ENCODE results near the gene PSMB8. TPM values are rescaled to one million over a fixed set of nuclear protein-coding genes. Genes with fewer than 3 reads are reported as not detected.

Gene PSMB8
- total RNA-seq, 1 donor from 2014 or later = not detected

DNA sequence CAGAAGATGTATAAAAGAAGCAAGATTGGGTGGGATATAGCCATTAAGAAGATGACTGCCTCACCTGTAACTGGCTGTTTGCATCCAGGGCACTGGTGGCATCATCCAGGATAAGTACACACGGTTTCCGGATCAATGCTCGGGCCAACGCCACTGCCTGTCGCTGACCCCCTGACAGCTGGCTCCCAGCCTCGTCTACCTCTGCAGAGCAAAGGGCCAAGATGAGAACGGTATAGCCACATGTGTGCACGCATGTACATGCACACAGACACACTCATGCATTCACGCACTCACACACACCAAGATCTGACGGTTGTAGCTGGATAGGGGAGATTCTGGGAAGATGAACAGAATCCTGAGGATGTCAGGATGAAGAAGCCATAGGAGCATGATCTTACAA is 3.2 kb upstream of the PSMB8 start:
- Mint-ChIP-seq H3K27me3 (ENCODE audit: unreplicated experiment) (peaks cover 26% of the 10 kb centered on the region), H3K4me3 (ENCODE audit: unreplicated experiment) (no peak overlapping the region), H3K4me1 (ENCODE audit: low read depth, unreplicated experiment) (peaks cover 5% of the 10 kb centered on the region), H3K27ac (ENCODE audit: unreplicated experiment) (no peak overlapping the region), H3K9me3 (ENCODE audit: unreplicated experiment) (peaks cover 10% of the 10 kb centered on the region), H3K36me3 (ENCODE audit: unreplicated experiment) (peaks cover 6% of the 10 kb centered on the region)
- DNase-seq = no peak
- TF ChIP-seq CTCF (IDR thresholded peaks at IDR 0.05; ENCODE audit: partially characterized antibody, unreplicated experiment) = no peak

- Mint-ChIP-seq H3K27me3 (ENCODE audit: unreplicated experiment) (peaks cover 18% of the 10 kb centered on the region), H3K4me1 (ENCODE audit: low read depth, unreplicated experiment) (peaks cover 5% of the 10 kb centered on the region), H3K9me3 (ENCODE audit: unreplicated experiment) (peaks cover 6% of the 10 kb centered on the region), H3K27ac (ENCODE audit: unreplicated experiment) (no peak overlapping the region), H3K36me3 (ENCODE audit: unreplicated experiment) (peaks cover 2% of the 10 kb centered on the region), H3K4me3 (ENCODE audit: unreplicated experiment) (peak overlapping the region; percentile 94)
- DNase-seq = no peak
- TF ChIP-seq CTCF (IDR thresholded peaks at IDR 0.05; ENCODE audit: partially characterized antibody, unreplicated experiment) = no peak
Observed at GRCh38 chr6:32845384-32845884, 1.6 kb upstream of the PSMB8 start.

GRCh38 chr6:32844839-32845383 is 1.1 kb upstream of the PSMB8 start:
- Mint-ChIP-seq H3K4me3 (ENCODE audit: unreplicated experiment) (peak overlapping the region; percentile 94), H3K27me3 (ENCODE audit: unreplicated experiment) (peaks cover 15% of the 10 kb centered on the region), H3K4me1 (ENCODE audit: low read depth, unreplicated experiment) (peaks cover 5% of the 10 kb centered on the region), H3K36me3 (ENCODE audit: unreplicated experiment) (no peaks in the 10 kb centered on the region), H3K9me3 (ENCODE audit: unreplicated experiment) (peaks cover 5% of the 10 kb centered on the region), H3K27ac (ENCODE audit: unreplicated experiment) (no peak overlapping the region)
- DNase-seq = no peak
- TF ChIP-seq CTCF (IDR thresholded peaks at IDR 0.05; ENCODE audit: partially characterized antibody, unreplicated experiment) = no peak

GRCh38 chr6:32843331-32843978 is 392 bp downstream of the PSMB8 start:
- Mint-ChIP-seq H3K27me3 (ENCODE audit: unreplicated experiment) (peaks cover 15% of the 10 kb centered on the region), H3K4me3 (ENCODE audit: unreplicated experiment) (peak overlapping the region; percentile 94), H3K9me3 (ENCODE audit: unreplicated experiment) (peaks cover 3% of the 10 kb centered on the region), H3K36me3 (ENCODE audit: unreplicated experiment) (no peaks in the 10 kb centered on the region), H3K4me1 (ENCODE audit: low read depth, unreplicated experiment) (peaks cover 5% of the 10 kb centered on the region), H3K27ac (ENCODE audit: unreplicated experiment) (no peak overlapping the region)
- DNase-seq = peak; percentile 18
- TF ChIP-seq CTCF (IDR thresholded peaks at IDR 0.05; ENCODE audit: partially characterized antibody, unreplicated experiment) = no peak

DNA sequence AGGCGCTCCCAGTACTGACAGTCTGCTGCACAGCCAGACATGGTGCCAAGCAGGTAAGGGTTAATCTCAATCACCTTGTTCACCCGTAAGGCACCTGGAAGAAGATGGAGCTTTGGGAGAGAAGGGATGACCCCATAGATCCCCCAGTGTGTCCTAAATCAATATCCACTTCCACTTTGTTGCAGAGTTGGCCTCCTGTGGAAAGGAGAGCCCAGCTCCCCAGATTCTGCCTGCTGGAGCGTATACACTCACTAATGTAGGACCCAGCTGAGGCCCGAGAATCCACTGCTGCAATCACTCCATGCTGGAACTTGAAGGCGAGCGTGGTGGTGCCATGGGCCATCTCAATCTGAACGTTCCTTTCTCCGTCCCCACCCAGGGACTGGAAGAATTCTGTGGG is 1.2 kb downstream of the PSMB8 start:
- Mint-ChIP-seq H3K4me3 (ENCODE audit: unreplicated experiment) (peak overlapping the region; percentile 54), H3K9me3 (ENCODE audit: unreplicated experiment) (peaks cover 3% of the 10 kb centered on the region), H3K27me3 (ENCODE audit: unreplicated experiment) (peaks cover 15% of the 10 kb centered on the region), H3K36me3 (ENCODE audit: unreplicated experiment) (no peaks in the 10 kb centered on the region), H3K27ac (ENCODE audit: unreplicated experiment) (no peak overlapping the region), H3K4me1 (ENCODE audit: low read depth, unreplicated experiment) (peaks cover 5% of the 10 kb centered on the region)
- DNase-seq = no peak
- TF ChIP-seq CTCF (IDR thresholded peaks at IDR 0.05; ENCODE audit: partially characterized antibody, unreplicated experiment) = no peak
